Coronary artery (tissue), 2 donors: Measurements from ENCODE around the gene SLAMF7.
"Not testable (repeated sequence)": the region's sequence is repeated elsewhere in the genome, so short reads cannot be mapped to it uniquely, and the experiment has no call there.

Source experiments
- DNase-seq: peaks from one replicate; pipeline ENCODE4 v3.0.0-alpha.2; 2017; ENCODE audit warnings: low spot score
- H3K27ac ChIP-seq, 2 donors: fragments of 200-600 bp; sonication (generic); one replicate each; pipeline ENCODE4 v1.5.1; 2016 to 2019
- H3K4me3 ChIP-seq: fragments of 200-600 bp; sonication (generic); 2 replicates; pipeline ENCODE4 v1.5.1; 2016; ENCODE audit warnings: mild to moderate bottlenecking, moderate library complexity
- TF ChIP-seq, protein P1 (sequence below): fragments of 200-600 bp; sonication (generic); IDR thresholded peaks from one replicate; pipeline ENCODE4 v1.5.1; 2019; ENCODE audit warnings: antibody characterized with exemption

Gene SLAMF7

DNA sequence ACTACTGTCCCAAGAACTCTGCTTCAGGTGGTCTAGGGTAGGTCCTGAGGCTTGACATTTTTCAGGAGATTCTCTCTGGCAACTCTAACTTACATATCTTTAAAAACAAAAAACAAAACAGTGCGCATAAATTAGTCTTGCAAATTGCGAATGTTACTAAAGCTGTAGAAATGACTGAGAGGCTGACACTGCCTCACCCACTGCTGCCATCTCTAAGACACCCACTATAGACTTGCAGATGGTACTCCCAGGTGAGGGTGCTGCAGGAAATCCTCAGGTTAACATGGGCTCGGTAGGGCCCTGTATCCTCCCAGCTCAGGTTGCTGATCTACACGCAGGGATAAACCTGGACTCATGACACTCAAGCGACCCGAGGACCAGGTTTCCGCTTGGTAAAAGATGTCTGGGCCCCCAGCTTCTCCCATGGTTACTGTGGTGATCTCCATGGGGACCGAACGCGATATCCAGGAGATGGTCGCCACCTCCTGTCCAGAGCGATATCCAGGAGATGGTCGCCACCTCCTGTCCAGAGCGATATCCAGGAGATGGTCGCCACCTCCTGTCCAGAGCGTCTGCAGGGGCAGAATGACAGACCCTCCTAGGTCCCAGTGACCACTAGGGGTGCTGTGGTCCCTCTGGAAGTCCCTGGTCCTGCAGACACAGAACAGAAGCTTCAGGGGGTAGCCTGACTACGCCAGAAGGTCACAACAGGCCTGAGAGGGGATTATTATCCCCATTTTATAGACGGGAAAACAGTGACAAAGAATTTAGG, 40.8 kb downstream of the SLAMF7 start:
- no peak overlapping the region for H3K27ac ChIP-seq
- no peak overlapping the region for H3K4me3 ChIP-seq
- TF ChIP-seq, protein P1, sequence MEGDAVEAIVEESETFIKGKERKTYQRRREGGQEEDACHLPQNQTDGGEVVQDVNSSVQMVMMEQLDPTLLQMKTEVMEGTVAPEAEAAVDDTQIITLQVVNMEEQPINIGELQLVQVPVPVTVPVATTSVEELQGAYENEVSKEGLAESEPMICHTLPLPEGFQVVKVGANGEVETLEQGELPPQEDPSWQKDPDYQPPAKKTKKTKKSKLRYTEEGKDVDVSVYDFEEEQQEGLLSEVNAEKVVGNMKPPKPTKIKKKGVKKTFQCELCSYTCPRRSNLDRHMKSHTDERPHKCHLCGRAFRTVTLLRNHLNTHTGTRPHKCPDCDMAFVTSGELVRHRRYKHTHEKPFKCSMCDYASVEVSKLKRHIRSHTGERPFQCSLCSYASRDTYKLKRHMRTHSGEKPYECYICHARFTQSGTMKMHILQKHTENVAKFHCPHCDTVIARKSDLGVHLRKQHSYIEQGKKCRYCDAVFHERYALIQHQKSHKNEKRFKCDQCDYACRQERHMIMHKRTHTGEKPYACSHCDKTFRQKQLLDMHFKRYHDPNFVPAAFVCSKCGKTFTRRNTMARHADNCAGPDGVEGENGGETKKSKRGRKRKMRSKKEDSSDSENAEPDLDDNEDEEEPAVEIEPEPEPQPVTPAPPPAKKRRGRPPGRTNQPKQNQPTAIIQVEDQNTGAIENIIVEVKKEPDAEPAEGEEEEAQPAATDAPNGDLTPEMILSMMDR, result no peak
- no peak for DNase-seq

DNA sequence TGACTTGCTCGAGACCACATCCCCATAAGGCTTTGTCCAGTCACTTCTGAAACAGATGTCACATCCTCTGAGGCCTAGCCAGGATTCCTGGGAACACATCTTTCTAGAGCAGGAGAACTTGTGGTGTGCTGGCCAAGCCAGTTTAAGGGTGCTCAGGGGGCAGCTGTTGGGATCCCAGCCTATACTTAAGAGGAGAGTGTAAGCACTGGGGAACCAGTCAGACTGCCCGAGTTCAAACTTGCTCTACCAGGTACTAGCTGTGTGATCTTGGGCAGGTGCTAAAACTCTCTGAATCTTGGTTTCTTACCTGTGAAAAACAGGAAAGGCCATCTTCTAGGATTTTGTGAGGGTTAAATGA, 41.3 kb downstream of the SLAMF7 start:
- TF ChIP-seq, protein P1, result no peak
- DNase-seq, result no peak
- Histone ChIP-seq H3K27ac (no peak overlapping the region), H3K4me3 (no peak overlapping the region)

DNA sequence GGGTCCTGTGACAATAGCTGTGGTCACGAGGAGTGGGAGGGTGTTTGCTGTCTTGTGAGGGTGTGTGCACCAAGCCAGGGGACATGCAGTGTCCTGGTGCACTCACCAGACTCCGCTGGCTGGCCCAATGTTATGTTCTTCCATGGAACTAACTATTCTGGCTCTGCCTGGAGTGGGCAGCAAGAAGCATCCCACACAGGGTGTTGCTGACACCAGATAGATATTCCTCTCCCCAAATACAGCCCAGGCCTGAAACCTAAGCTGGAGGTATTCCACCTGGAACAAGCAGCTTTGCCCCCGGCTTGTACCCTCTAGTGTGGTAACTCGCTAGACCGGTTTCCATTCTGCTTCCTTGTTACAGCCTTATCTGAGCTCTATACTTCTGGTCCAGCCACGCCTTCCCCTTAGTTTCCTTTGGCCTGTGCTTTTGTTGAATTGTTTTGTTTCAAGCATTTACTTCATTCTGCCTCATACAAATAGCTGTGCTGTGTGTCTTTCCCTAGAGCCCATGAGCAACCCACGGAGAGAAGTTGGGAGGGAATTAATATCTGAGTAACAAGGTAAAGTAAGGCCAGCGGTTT, 42.2 kb downstream of the SLAMF7 start:
- TF ChIP-seq, protein P1, result no peak
- Histone ChIP-seq H3K27ac (no peak overlapping the region), H3K4me3 (no peak overlapping the region)
- DNase-seq, result no peak

DNA sequence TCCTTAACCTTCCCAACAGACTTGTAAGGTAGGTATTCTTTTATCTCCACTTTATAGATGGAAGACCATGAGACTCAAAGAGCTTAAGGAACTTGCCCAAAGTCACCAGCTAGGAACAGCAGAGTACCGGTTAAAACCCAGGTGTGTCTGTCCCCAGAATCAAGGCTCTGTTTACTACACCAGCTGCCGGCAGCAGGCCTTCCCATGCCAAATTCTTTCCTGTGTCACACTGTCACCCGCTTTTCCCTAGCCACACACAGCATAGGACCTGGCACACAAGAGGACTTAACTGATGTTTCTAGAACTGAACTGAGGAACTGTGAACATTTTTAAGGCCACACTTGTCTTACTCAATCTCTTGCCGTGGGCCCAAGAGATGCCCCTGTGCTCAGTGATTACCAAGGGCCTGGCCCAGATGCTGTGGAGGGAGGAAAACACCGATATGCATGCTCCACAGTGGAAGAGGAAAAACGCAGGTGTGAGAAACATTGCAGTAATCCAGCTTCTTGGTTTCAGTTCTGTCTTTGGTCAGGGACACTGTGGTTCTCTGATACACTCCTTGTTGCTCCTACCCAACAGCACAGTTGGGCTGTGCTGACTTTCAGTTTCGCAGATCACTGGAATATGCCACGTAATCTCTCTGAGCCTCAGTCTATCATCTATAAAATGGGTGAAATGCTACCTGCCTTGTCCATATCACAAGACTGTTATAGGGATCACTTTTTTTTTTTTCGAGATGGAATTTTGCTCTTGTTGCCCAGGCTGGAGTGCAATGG, 43.1 kb downstream of the SLAMF7 start:
- Histone ChIP-seq H3K27ac (no peak overlapping the region), H3K4me3 (no peak overlapping the region)
- DNase-seq, result no peak
- TF ChIP-seq, protein P1, result no peak

DNA sequence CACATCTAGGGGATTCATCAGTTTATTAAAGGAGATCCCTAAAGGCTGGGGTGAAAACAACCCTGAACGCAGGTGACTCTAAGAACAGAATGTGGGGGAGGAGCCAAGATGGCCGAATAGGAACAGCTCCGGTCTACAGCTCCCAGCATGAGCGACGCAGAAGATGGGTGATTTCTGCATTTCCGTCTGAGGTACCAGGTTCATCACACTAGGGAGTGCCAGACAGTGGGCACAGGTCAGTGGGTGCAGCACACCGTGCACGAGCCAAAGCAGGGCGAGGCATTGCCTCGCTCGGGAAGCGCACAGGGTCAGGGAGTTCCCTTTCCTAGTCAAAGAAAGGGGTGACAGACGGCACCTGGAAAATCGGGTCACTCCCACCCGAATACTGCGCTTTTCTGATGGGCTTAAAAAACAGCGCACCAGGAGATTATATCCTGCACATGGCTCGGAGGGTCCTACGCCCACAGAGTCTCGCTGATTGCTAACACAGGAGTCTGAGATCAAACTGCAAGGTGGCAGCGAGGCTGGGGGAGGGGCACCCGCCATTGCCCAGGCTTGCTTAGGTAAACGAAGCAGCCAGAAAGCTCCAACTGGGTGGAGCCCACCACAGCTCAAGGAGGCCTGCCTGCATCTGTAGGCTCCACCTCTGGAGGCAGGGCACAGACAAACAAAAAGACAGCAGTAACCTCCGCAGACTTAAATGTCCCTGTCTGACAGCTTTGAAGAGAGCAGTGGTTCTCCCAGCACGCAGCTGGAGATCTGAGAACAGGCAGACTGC, 44.1 kb downstream of the SLAMF7 start:
- H3K27ac ChIP-seq, DNase-seq, H3K4me3 ChIP-seq: not testable (repeated sequence)

DNA sequence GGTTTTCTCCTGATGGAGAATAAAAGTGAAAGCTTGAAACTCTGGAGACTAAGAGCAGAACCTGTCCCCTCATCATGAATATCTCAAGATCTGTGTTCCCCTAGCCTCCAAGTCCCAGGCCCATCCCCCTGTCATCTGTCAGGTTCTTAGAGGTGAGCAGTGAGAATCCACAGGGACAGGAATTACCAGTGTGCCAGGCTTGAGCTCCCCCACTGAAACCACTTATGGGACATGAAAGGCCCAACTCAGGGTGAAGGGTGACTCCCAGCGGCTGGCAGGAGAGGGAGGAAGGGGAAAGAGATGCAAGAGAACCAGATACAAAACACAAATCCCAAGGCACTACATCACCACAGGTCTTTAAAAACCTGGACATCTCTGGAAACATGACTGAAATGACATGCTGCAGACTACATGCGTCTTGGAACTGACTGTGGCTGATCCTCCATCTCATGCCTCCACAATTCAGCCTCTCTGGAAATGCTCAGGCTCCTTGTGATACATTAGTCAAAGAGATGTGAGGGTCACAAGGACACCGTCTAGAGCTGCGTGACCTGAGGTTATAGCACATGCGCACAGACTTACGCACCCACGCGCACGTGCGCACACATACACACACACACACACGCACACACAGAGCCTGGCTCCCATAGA, 50.1 kb downstream of the SLAMF7 start:
- TF ChIP-seq, protein P1, result no peak

More for the DNA sequence above, 50.1 kb downstream of the SLAMF7 start:
- no peak for DNase-seq
- H3K27ac ChIP-seq, result no peak overlapping the region
- no peak overlapping the region for H3K4me3 ChIP-seq
